Daoy (cell line): ENCODE data around the gene HTR1B. TPM values are rescaled to one million over a fixed set of nuclear protein-coding genes. Genes with fewer than 3 reads are reported as not detected.

Source experiments
- DNase-seq: peaks from one replicate; pipeline ENCODE4 v3.0.0-alpha.2; 2015; ENCODE audit warnings: low read depth
- total RNA-seq: library from RNA; depleted of rRNA; stranded (reverse); fragments of >200 nt; shearing (Covaris generic); gene quantifications from 2 replicates; pipeline ENCODE4 v1.2.3, GENCODE V29; 2014; rRNA removed

HTR1B gene, protein sequence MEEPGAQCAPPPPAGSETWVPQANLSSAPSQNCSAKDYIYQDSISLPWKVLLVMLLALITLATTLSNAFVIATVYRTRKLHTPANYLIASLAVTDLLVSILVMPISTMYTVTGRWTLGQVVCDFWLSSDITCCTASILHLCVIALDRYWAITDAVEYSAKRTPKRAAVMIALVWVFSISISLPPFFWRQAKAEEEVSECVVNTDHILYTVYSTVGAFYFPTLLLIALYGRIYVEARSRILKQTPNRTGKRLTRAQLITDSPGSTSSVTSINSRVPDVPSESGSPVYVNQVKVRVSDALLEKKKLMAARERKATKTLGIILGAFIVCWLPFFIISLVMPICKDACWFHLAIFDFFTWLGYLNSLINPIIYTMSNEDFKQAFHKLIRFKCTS
- not detected in 2 replicates for total RNA-seq

DNA sequence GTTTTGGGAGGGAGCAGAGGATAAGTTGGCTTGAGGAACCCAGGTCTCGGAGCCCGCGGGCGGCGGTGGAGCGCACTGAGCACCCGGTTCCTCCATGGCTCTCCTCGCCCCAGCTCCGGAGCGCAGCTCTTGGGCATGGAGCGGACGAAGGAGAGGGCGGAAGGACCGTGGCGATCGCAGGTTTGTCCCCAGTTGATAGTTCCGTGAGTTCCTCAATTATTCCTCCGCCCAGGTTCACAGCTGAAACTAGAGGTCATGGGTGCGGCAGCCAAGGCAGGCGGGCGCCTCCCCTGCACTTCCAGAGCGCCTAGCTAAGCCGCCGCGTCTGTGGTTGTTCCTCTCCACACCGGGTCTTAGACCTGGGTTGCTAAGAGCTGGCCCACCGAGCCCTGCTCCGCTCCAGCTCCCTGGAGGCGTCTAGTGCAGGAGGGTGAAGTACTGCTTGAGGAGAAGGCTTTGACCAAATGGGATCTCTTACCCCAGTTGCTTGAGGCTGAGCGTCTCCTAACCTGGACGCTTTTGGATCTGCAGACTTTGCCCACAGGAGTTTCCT lies at the start of gene HTR1B:
TSS of gene HTR1B (minus strand) at position 184 of the 553 bp plus-strand sequence. CDS start at position 96, 88 bp downstream.
- no peak for DNase-seq

DNA sequence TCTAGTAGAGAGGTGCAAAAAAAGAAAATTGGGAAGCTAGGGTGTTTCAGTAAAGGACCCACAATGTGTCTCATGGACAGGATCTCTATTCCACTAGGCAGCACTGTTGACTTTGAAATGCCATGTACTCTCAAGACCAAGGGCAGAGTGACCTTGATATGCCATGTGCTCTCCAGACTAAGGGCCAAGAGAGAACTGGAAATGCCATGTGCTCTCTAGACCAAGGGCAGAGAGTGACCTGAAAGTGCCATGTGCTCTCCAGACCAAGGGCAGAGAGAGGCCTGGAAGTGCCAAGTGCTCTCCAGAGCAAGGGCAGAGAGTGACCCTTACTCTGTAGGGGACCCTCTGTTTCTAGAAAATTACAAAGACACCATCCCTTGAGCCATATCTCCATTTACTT lies 49.3 kb upstream of the HTR1B start:
- no peak for DNase-seq

DNA sequence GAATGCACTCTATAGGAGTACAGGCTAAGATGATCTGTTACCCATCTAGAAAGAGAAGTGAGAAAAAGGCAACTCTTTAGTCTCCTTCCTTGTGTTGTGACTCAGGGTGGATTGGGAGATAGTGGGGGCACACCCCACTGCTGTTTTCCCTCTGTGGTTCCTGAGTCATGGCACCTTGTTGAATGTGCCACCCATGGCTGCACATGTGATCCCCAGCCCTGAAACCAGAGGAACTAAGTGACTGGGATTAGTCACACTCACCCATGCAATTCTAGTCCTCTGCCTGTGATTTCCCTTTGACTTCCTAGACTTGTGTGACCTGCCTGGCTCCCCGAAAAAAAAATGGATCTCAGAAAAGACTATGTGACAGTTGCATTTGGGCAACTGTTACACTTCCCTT lies 48.6 kb upstream of the HTR1B start:
- no peak for DNase-seq

DNA sequence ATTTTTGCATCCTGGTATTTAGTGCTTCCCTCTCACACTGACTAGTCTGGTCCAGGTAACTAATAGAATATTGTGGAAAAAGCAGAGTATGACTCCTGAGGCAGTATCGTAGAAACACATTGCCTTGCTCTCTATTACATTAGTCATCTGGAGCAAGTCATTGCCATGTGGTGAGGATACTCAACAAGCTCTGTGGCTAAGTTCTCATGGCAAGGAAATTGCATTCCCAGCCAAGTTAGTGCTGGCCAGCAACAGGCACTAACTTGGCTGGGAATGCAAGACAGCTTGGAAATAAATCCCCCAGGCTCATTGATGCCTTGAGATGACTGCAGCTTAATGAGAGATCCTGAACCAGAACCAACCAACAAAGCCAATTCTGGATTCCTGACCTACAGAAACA lies 39.7 kb upstream of the HTR1B start:
- DNase-seq: no peak

DNA sequence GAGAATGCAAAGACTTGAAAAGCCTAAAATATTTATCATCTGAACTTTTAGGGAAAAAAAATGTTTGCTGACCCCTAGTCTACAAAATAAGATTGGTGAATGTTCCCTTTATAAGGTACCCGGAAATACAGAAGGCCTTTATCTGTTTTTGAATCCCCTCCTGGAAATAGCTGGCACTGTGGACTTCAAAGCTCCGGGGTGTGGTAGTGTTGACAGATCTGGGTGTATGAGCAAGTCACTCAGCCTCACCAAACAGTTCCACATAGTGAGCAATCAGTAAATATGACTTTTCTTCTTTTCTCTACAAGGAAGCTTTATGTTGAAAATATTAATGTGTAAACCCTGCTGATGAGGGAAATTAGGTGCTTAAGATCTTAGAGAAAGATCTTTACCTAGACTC lies 29.2 kb upstream of the HTR1B start:
- DNase-seq: no peak

DNA sequence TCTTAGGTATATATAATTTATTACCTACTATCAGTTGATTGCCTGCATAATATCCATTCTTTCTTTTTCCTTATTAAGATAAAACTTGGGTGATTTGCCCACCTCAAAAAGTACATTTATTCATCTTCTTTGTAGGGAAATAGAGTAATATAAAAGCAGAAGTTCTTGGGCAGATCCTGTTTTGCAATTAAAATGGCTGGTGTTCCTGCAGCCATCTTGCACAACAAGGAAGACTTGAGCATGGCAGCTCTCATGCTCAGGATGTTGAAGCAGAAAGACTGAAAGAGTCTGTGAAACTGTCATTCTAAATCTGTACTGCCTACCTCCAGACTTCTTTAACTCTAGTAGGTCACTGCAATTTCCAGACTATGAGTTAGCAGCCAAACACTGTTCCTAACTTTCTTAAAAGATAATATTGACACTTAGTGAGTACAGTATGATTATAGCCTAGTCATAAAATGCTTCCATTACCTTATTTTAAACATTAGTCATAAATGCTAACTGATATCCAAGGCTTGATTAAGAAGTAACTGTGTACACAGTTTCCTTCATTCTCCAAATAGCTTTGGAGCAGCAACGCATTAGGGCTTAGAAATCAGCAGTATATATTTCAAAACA lies 24.6 kb upstream of the HTR1B start:
- DNase-seq: no peak

DNA sequence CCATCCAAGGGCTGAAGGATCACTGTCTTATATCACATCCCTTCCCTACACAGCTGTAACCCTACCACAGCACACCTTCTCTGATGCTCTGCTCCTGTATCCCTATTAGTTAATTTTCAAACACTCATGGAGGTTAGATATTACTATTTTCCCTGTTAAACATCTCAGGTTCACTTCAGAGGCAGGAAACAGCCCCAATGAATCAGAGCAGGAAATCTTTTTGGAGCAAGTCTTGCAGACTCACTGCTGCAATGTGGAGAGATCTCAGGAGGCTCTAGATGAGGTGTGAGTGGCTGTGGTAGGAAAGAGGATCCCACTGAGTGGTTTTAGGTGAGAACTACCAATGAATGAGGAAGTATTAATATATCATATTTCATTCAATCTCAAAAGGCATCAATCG lies 19.7 kb upstream of the HTR1B start:
- no peak for DNase-seq

DNA sequence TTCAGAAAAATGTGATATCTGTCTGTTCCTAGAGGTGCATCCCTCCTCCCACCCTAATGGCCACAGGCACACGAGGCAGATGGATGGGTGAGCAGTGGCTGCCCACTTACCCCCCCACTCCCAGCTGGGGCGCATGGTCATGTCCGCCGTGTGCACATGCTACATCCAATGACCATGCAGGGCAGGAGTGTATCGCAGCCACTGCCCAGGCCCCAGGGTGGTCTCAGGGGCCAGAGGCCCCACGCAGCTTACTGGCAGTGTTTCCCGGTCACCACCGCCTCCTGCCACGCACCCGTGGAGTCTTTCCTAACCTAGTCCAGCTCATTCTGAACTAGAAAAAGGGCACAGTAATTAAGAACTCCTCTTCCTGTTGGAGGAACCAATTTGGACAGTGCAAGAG lies 11.7 kb upstream of the HTR1B start:
- no peak for DNase-seq

DNA sequence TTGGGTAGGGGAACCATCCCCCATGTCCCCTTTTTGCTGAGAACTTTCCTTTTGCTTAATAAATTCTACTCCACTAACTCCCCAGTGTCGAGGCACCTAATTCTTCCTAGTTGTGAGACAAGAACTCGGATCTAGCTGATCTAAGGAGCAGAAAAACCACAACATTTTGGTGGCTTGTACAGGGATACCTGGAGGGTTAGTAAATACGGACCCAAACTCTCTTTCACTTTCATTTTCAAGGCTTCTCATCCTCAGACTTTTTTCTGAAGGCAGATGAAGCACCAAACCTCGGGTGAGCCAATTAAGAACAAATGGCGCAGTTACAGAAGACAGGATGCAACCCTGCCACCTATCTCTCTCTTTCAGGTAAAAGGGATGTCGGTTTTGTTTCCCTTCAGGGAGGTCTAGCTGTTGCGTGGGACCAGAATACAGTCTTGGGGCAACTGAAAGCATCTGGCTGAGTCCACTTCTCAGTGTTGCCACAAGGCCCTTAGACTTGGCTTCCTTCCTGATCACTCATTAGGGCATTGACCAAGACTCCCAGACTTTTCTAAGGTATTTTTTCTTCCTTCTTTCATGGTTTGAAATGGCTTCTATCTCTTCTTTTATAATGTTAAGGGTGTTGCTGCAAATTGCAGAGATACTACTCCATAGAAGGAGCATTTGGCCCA lies 11.1 kb upstream of the HTR1B start:
- DNase-seq: no peak

DNA sequence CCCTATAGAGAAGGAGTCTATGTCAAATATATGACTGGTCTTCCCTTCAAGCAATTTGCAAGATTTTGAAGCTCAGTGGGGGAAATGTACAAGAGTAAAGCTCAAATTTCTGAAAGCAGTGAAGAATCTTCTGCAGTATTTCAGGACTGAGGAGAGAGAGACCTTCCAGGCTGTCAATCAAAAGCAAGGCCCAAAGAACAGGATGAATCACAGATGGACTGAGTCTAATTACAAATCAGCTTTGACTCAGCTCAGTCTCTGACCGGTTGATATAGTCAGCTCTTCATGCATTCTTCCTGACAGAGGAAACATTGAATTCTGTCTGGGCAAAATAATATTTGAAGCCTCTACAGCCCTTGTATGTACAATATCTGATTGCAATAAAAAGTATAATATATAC lies 7.7 kb upstream of the HTR1B start:
- no peak for DNase-seq

DNA sequence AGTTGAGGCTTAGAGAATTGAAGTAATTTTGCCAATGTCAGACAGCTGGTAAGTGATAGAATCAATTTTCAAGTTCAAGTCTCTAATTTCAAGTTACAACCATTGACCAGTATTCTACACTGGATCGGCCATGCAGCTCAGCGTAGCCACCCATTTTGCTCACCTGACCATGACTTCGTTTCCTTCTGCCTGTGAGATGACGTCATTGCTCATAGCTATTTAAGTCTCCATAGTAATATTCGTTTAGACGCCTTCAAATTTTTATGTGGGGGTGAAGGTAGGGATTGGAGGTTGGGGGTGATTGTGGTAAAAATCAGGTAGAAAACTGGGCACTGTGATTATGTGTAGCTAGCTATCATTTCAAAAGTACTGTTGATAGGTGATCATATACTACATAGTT lies 5.6 kb upstream of the HTR1B start:
- no peak for DNase-seq

DNA sequence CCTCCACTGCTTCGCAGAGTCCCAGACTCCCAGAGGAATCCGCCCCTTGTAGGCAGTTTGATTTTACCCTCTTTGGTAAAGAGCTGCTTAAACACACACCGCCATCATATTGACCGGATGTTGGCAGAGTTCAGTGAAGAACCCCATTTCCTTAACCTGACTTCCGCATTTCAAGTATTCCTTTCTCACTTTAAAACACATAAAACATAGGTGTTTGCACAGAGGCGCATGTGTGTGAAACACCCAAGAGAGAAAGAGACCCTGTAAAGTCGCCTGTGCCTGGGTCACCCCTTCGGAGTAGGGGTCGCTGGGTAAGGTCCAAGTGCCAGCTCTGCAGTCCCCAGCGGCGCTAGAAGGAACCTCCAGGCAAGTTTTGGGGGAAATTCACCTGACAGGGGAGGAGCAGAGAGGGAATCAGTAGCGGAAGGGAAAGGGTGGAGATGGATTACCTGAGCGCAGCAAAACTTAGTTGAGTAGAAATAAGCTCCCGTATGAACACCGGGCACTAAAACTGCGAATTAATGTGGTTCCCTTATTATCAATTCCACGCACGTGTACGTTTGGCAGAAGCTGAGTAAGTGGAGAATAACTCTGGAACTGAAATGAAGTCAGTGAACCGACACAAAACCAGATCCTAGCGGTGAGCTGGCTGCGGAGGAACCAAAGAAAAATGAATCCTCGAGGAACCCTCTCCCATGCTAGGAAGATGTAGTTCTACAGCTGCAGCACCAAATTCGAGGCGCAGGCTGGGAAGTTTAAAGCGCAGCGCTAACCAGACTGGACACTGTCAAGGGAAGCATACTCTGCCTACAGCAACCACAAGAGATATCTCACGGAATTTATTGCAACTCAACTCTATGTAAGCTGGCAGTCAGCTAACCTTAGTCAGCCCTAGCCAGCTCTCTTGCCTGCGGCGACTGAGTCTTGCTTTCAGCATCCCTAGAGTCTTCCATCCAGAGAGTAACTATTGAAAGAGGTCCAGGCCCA lies 3.5 kb upstream of the HTR1B start:
- DNase-seq: no peak

DNA sequence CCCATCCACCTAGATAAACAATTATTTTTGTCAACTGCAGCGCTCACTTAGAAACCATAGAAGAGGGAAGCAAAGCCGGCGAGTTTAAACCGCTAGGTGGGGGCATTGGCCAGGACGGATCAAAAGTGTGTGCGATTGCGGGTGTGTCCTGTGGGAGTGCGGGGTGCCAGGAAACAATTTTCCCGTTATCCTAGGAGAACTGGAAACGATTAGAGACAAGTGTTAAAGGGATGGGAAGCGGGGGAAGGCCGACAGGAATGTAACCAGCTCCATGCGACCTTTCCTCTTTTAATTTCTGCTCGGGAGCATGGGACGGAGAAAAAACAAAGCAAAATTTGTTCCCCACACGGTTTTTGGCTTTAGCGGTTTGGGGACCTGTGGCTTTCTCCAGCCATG lies 2.8 kb upstream of the HTR1B start:
- peak; percentile 40 for DNase-seq

DNA sequence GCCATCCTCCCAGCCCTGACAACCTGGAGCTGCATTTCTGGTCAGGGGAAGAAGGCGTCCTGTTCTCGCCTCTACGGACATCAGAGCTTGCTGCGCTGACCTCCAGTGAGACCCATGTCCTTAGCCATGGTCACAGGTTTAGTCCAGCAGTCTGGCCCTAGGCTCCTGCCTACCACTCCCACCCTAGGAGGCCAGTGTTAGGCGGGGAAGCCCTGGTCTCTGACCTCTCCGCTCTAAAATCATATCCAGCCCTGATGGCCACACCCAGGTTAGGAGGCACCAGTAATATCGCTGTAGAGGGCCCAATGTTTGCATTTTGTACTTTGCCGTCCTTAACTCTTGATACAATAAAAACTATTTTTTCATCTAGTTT lies 1.2 kb upstream of the HTR1B start:
- DNase-seq: no peak

DNA sequence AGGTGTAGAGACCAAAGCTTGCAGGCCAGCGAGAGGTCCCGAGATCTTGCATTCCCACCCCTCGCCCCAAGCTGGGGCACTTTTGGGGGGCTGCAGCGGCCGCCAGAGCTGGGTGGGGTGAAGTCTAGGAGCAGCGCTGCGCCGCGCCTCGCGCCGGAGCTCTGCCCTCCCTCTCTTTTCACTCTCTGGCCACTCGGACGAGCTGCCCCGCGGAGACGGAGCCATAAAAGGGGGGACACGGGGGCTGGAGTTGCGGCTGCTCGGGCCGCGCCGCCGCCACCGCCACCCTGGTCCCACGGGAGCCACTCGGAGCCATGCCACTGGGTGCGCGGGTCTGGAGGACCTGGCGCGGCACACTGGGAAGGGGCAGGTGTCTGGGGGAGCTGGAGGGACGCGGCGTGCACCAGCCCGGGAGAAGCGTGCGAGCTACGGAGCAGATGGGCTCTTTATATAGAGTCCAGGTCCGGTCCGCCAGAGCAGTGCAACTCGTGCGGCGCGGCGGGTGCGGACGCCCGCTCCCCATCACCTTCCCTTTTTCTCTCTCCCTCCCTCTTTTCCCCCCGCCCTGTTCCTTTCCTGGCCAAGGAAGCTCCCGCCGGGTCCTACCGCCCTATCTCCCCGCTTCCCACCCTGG lies 687 bp upstream of the HTR1B start:
- no peak for DNase-seq

DNA sequence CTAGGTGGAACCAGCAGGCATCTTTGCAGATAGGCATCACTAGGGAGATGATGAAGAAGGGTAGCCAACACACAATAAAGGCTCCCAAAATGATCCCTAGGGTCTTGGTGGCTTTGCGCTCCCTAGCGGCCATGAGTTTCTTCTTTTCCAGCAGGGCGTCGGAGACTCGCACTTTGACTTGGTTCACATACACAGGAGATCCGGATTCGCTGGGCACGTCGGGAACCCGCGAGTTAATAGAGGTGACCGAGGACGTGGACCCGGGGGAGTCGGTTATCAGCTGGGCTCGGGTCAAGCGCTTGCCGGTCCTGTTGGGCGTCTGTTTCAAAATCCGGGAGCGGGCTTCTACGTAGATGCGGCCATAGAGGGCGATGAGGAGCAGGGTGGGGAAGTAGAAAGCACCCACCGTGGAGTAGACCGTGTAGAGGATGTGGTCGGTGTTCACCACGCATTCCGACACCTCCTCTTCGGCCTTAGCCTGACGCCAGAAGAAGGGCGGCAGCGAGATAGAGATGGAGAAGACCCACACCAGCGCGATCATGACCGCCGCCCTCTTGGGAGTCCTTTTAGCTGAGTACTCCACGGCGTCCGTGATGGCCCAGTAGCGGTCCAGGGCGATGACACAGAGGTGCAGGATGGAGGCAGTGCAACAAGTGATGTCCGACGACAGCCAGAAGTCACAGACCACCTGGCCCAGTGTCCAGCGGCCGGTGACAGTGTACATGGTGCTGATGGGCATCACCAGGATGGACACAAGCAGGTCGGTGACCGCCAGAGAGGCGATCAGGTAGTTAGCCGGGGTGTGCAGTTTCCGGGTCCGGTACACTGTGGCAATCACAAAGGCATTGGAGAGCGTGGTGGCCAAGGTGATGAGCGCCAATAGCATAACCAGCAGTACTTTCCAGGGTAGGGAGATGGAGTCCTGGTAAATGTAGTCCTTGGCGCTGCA lies 658 bp downstream of the HTR1B start:
- DNase-seq: no peak

DNA sequence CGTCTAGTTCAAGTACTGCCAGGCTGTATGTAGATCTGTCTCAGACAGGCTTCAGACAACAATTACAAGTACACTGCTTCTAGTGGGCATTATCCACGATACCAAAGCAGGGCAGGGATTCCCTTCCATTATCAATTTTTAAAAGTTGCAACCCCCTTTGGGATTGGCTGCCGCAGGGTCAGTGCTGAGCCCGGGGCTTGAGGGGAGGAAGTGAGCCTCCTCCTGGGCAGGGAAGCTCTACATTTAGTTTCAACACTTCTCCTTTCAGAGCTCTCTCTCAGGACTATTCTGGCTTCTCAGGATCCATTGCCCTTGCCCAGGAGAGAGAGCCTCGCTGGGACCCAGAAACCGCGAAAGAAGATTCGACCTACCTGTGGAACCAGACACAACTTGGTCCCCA lies 1.5 kb downstream of the HTR1B start:
- no peak for DNase-seq

DNA sequence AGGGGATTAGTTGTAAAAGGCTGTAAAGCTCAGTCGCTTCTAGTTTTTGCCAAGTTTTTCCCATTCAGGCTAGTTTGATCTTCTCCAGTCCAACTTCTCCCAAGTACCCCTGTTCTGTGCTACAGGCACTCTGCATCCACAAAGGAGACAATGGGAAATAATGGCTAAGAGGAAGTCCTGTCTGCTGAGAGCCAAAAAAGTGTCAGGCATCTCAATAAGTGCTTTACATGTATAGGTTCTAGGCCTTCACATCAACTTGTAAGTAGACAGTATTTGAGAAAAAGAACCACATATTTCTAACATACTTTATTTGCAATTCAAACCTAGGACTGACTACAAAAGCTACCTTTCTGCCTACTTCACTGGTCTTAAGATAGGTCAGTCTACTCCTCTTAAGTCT lies 4.9 kb downstream of the HTR1B start:
- DNase-seq: no peak

DNA sequence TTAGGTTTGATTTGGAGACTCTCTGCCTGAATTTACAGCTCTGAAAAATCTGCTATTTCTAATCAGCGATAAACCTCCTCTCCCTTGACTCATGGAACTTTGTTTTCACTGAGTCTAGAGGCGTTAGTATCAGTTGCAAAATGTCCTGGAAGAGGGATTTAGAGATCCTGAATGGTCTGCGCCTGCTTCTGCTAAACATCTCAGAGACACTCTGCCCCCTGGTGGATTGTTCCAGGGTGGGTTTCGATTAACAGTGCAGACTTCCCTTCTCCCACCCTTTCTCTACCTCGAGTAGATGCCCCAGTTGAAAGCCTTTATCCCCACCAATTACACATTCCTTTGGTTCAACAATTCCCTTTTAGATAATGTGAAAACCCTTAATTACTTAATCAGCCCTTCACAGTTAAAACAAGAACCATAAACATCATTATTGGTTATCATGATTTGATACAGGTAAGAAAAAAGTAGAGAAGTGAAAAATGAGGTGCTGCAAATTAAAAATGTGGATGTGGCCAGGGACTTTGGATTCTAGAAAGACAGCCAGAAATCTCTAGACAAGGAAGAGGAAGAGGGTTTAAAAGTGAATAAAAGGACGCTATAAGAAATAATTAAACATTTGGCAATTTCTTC lies 5.5 kb downstream of the HTR1B start:
- peak; percentile 55 for DNase-seq
